ENCODE data around the gene SMYD2.

DNA sequence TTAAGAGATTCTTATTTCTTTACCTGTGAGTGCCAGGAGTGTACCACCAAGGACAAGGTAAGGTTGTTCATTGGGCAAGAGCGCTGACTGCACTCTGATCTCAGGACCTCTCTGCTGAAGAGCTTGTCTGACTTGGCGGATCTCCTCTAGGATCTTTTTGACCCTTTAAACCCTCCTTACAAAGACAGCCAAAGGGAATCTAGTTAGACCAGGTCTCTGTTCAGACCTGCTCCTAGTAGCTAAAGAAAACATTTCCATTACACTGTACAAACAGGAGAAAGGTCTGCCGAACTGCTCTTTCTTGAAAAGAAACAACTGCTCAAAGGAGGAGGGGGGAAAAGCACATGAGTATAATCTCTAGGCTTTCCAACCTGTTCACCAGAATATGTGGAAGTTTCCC lies 49.3 kb downstream of the SMYD2 start:
- TF ChIP-seq, protein P1, sequence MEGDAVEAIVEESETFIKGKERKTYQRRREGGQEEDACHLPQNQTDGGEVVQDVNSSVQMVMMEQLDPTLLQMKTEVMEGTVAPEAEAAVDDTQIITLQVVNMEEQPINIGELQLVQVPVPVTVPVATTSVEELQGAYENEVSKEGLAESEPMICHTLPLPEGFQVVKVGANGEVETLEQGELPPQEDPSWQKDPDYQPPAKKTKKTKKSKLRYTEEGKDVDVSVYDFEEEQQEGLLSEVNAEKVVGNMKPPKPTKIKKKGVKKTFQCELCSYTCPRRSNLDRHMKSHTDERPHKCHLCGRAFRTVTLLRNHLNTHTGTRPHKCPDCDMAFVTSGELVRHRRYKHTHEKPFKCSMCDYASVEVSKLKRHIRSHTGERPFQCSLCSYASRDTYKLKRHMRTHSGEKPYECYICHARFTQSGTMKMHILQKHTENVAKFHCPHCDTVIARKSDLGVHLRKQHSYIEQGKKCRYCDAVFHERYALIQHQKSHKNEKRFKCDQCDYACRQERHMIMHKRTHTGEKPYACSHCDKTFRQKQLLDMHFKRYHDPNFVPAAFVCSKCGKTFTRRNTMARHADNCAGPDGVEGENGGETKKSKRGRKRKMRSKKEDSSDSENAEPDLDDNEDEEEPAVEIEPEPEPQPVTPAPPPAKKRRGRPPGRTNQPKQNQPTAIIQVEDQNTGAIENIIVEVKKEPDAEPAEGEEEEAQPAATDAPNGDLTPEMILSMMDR (IDR thresholded peaks at IDR 0.05), result no peak
- no peak for TF ChIP-seq POLR2A (IDR thresholded peaks at IDR 0.05)
